HepG2 (cell line): ENCODE results near the gene SIGLEC6.

ENCODE experiments used
- CBX5 ChIP-seq: sonication (generic); formaldehyde crosslinking; IDR thresholded peaks from 2 replicates; pipeline ENCODE4 v1.4.0; 2020; ENCODE audit warnings: missing genetic modification reagents, borderline replicate concordance
- CREM ChIP-seq, 2 experiments: sonication (generic) in 1 of 2; formaldehyde crosslinking in 1 of 2; IDR thresholded peaks; 2 replicates each; pipeline versions ENCODE4 v1.4.0 to v1.6.1; 2016 to 2020; ENCODE audit warnings: antibody characterized with exemption in 1 of 2, mild to moderate bottlenecking in 1 of 2, missing genetic modification reagents in 1 of 2
- EZH2 ChIP-seq: conservative IDR thresholded peaks from 2 replicates; pipeline ENCODE4 v1.6.1; 2012; ENCODE audit warnings: mild to moderate bottlenecking, low read depth, low read length, moderate library complexity
- FOXJ3 ChIP-seq: sonication (generic); formaldehyde crosslinking; IDR thresholded peaks from 2 replicates; pipeline ENCODE4 v1.4.0; 2020; ENCODE audit warnings: missing genetic modification reagents, mild to moderate bottlenecking, borderline replicate concordance
- JUND ChIP-seq: sonication (generic); formaldehyde crosslinking; IDR thresholded peaks from 2 replicates; pipeline ENCODE4 v1.8.0; 2022; ENCODE audit warnings: mild to moderate bottlenecking, missing genetic modification reagents
- KAT8 ChIP-seq: IDR thresholded peaks from 2 replicates; pipeline ENCODE4 v1.6.1; 2016; ENCODE audit warnings: missing genetic modification reagents, missing compliant biosample characterization
- POLR2AphosphoS5 ChIP-seq: IDR thresholded peaks from 2 replicates; pipeline ENCODE4 v1.6.1; 2012; ENCODE audit warnings: low read depth, low read length
- SMARCE1 ChIP-seq: fragments of 450-650 bp; IDR thresholded peaks from 2 replicates; pipeline ENCODE4 v1.6.1; 2017; ENCODE audit warnings: borderline replicate concordance
- YY1 ChIP-seq: IDR thresholded peaks from 2 replicates; pipeline ENCODE4 v1.6.1; 2011; ENCODE audit warnings: low read length, low read depth, moderate library complexity, mild to moderate bottlenecking; ENCODE audit not compliant: insufficient read depth, insufficient replicate concordance
- ZBTB3 ChIP-seq: sonication (generic); formaldehyde crosslinking; IDR thresholded peaks from 2 replicates; pipeline ENCODE4 v1.4.0; 2020; ENCODE audit warnings: low read depth, mild to moderate bottlenecking, moderate library complexity, missing genetic modification reagents, borderline replicate concordance
- ZNF205 ChIP-seq: IDR thresholded peaks from 2 replicates; pipeline ENCODE4 v1.6.1; 2018; ENCODE audit warnings: missing biosample characterization, missing genetic modification reagents
- ZNF317 ChIP-seq: sonication (generic); formaldehyde crosslinking; IDR thresholded peaks from 2 replicates; pipeline ENCODE4 v1.5.0; 2020; ENCODE audit warnings: mild to moderate bottlenecking, missing genetic modification reagents
- TF ChIP-seq, protein P1 (sequence below): sonication (generic); formaldehyde crosslinking; IDR thresholded peaks from 2 replicates; pipeline ENCODE4 v1.5.0; 2020; ENCODE audit warnings: mild to moderate bottlenecking, missing genetic modification reagents, moderate library complexity

DNA sequence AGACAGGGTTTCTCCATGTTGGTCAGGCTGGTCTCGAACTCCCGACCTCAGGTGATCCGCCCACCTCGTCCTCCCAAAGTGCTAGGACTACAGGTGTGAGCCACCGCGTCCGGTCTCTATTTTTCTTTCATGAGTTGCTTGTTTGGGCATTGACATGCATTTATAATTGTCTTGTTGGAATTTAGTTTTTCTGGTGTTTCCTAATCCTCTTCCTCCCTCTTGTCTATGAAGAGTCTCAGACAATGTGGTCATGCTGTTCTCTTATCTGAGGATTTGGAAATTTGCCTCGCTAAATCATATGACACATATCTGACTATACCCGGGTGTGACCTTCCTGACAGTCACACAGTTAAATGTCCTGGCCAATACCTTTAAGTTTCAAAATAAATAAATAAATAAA lies 60.5 kb downstream of the SIGLEC6 start:
- TF ChIP-seq ZNF317 (CRISPR knock-in tag) (no peak), EZH2 (no peak), YY1 (no peak), KAT8 (no peak), FOXJ3 (no peak), JUND (no peak), CREM (IDR thresholded peaks at IDR 0.05) (no peak), CREM (CRISPR knock-in tag; IDR thresholded peaks at IDR 0.05) (no peak), SMARCE1 (no peak), ZBTB3 (CRISPR knock-in tag) (no peak), CBX5 (CRISPR knock-in tag) (no peak), ZNF205 (CRISPR knock-in tag) (no peak), POLR2AphosphoS5 (no peak)
- TF ChIP-seq, protein P1, sequence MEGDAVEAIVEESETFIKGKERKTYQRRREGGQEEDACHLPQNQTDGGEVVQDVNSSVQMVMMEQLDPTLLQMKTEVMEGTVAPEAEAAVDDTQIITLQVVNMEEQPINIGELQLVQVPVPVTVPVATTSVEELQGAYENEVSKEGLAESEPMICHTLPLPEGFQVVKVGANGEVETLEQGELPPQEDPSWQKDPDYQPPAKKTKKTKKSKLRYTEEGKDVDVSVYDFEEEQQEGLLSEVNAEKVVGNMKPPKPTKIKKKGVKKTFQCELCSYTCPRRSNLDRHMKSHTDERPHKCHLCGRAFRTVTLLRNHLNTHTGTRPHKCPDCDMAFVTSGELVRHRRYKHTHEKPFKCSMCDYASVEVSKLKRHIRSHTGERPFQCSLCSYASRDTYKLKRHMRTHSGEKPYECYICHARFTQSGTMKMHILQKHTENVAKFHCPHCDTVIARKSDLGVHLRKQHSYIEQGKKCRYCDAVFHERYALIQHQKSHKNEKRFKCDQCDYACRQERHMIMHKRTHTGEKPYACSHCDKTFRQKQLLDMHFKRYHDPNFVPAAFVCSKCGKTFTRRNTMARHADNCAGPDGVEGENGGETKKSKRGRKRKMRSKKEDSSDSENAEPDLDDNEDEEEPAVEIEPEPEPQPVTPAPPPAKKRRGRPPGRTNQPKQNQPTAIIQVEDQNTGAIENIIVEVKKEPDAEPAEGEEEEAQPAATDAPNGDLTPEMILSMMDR (CRISPR knock-in tag) = no peak
